GM13976 (cell line): ENCODE measurements around the gene HOXB6.
A peak's percentile ranks its signal among the peaks of the same experiment; 100 is the strongest.

ENCODE experiments used
- DNase-seq: peaks from one replicate; pipeline ENCODE4 v3.0.0; 2012; ENCODE audit warnings: low spot score
- CTCF ChIP-seq: IDR thresholded peaks from 2 replicates; pipeline ENCODE4 v1.5.1; 2012; ENCODE audit warnings: borderline replicate concordance, mild to moderate bottlenecking; ENCODE audit not compliant: insufficient read depth; ENCODE audit errors: extremely low read depth, missing control alignments, control extremely low read depth
- in situ Hi-C: fragments of 300-500 bp; cut with MboI; formaldehyde crosslinking; loops from one replicate; pipeline ENCODE4 v1.12.0; 2022; ENCODE audit warnings: low sequenced_read_pairs, mixed read lengths, inconsistent platforms; ENCODE audit not compliant: unreplicated experiment

Gene HOXB6

GRCh38 chr17:48582750-48583069, 22.1 kb downstream of the HOXB6 start:
- in situ Hi-C loops: no loop called here
- no peak for DNase-seq
- TF ChIP-seq CTCF: no peak

- DNase-seq: no peak
- no peak for TF ChIP-seq CTCF
- in situ Hi-C loops: no loop called here
Measured at GRCh38 chr17:48579760-48580554, 24.8 kb downstream of the HOXB6 start.

- in situ Hi-C loops: no loop called here
Measured at GRCh38 chr17:48579471-48579759, 25.4 kb downstream of the HOXB6 start.

GRCh38 chr17:48578616-48579470, 25.9 kb downstream of the HOXB6 start:
- no peak for DNase-seq
- in situ Hi-C loops: no loop called here
- no peak for TF ChIP-seq CTCF

More at GRCh38 chr17:48579471-48579759, 25.4 kb downstream of the HOXB6 start:
- no peak for DNase-seq
- no peak for TF ChIP-seq CTCF

- in situ Hi-C loops: no loop called here
- peak; percentile 82 for DNase-seq
- no peak for TF ChIP-seq CTCF
Measured at GRCh38 chr17:48577946-48578615, 26.7 kb downstream of the HOXB6 start, which contains the start of gene HOXB4. Gene HOXB4, minus strand, starts transcription at chr17:48578350. Its CDS starts 31 bp downstream, at chr17:48578319.

- DNase-seq: peak; percentile 54
- no peak for TF ChIP-seq CTCF
- in situ Hi-C loops: no loop called here
Measured at GRCh38 chr17:48577330-48577945, 27.3 kb downstream of the HOXB6 start.
